Large intestine (tissue), 3 donors: ENCODE data around the gene SMIM21. TPM values are rescaled to one million over a fixed set of nuclear protein-coding genes. Genes with fewer than 3 reads are reported as not detected.

ENCODE experiments used
- DNase-seq, 2 donors: peaks; one replicate each; pipeline versions ENCODE4 v3.0.0 to v3.0.0-alpha.2; 2013
- H3K27ac ChIP-seq: one replicate; pipeline ENCODE4 v1.5.1; 2013; ENCODE audit warnings: low read length
- H3K27me3 ChIP-seq: 2 replicates; pipeline ENCODE4 v1.6.1; 2013; ENCODE audit warnings: low read length; ENCODE audit not compliant: control insufficient read depth, insufficient read depth
- H3K36me3 ChIP-seq: 2 replicates; pipeline ENCODE4 v1.6.1; 2013; ENCODE audit warnings: low read length; ENCODE audit not compliant: control insufficient read depth, insufficient read depth
- H3K4me1 ChIP-seq: one replicate; pipeline ENCODE4 v1.6.1; 2013; ENCODE audit warnings: low read length; ENCODE audit not compliant: control insufficient read depth, insufficient read depth
- H3K4me3 ChIP-seq: one replicate; pipeline ENCODE4 v1.5.1; 2013; ENCODE audit warnings: low read length
- H3K9me3 ChIP-seq: one replicate; pipeline ENCODE4 v1.6.1; 2013; ENCODE audit warnings: mild to moderate bottlenecking, low read depth, low read length, moderate library complexity; ENCODE audit not compliant: control insufficient read depth
- WGBS: methylation state at CpG from one replicate; pipeline ENCODE4 v1.1.5; 2013; ENCODE audit warnings: low lambda C conversion rate; ENCODE audit not compliant: insufficient coverage; 5-methylcytosine and 5-hydroxymethylcytosine counted together
- polyA plus RNA-seq: library from polyadenylated mRNA; unstranded; fragments of 120-200 nt; gene quantifications from one replicate; pipeline ENCODE4 v1.2.1, GENCODE V29; 2013

The SMIM21 gene
- polyA plus RNA-seq, 1 donor, result not detected

DNA sequence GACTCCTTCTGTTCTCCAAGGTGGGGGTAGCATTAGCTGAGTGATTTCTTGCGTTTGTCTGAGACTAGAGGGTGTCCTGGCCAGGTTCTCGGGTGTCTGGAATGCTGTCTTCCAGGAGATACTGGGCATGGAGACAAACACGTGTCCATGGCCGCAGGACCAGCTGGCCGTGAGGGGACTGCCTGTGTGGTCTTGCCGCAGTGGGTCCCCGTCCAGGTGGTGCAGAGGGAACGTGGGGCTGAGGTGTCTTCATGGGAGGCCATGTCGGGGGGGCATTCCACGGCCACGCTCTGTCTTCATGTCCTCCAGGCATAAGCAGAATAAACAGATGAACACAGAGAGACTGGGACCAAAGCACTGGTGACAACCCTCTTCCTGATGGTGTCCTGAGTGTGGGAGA is 66.6 kb downstream of the SMIM21 start:
- Histone ChIP-seq H3K27ac (no peak overlapping the region), H3K9me3 (no peaks in the 10 kb centered on the region), H3K4me3 (no peak overlapping the region), H3K27me3 (peaks cover 4% of the 10 kb centered on the region), H3K4me1 (peaks cover 4% of the 10 kb centered on the region), H3K36me3 (no peaks in the 10 kb centered on the region)
- DNase-seq, result no peak
- no CpG with 5 or more reads among the region's 11 CpGs for WGBS

DNA sequence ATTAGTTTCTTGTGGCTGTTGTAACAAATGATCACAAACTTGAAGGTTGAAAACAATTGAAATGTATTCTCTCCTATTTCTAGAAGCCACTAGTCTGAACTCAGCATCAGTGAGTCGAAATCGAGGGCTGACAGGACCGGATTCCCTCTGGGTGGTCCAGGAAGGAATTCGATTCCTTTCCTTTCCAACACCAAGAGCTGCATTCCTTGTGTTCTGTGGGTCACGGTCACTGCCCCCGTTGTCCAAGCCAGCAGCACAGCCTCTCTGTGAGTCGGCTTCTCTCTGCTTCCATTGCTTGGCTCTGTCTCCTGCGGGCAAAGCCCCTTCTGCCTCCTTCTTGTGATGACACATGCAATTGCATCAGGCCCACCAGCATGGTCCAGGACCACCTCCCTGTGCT is 67.3 kb downstream of the SMIM21 start:
- no peaks in the 10 kb centered on the region for H3K36me3 ChIP-seq
- H3K4me3 ChIP-seq, result no peak overlapping the region
- peaks cover 4% of the 10 kb centered on the region for H3K27me3 ChIP-seq
- no peak for DNase-seq
- peaks cover 4% of the 10 kb centered on the region for H3K4me1 ChIP-seq
- 100% methylated on average over 1 of the region's 8 CpGs for WGBS
- no peaks in the 10 kb centered on the region for H3K9me3 ChIP-seq
- H3K27ac ChIP-seq, result no peak overlapping the region

Other genes starting within 250 kb of the SMIM21 start
- gene PTGR3, start 218.6 kb downstream of the SMIM21 start, polyA plus RNA-seq, result 46.9 TPM
- 34.7 TPM for gene TSHZ1, start 216.9 kb downstream of the SMIM21 start, polyA plus RNA-seq